Peyer's patch (tissue), 4 donors: ENCODE data around the gene PPP1CA. TPM values are rescaled to one million over a fixed set of nuclear protein-coding genes. Genes with fewer than 3 reads are reported as not detected.

Experiments
- DNase-seq, 3 donors: peaks; one replicate each; pipeline ENCODE4 v3.0.0-alpha.2; 2017 to 2019
- H3K27ac ChIP-seq, 4 donors: fragments of 200-600 bp; sonication (generic); one replicate each; pipeline ENCODE4 v1.5.1; 2016 to 2019
- H3K27me3 ChIP-seq, 2 donors: fragments of 200-600 bp; sonication (generic); one replicate each; pipeline ENCODE4 v1.5.1; 2019
- H3K36me3 ChIP-seq, 3 donors: fragments of 200-600 bp; sonication (generic); one replicate each; pipeline ENCODE4 v1.5.1; 2016 to 2019
- H3K4me1 ChIP-seq, 4 donors: fragments of 200-600 bp; sonication (generic); one replicate each; pipeline ENCODE4 v1.5.1; 2016 to 2019
- H3K4me3 ChIP-seq, 4 donors: fragments of 200-600 bp; sonication (generic); 1 replicate in 3 of 4; 2 replicates in 1 of 4; pipeline ENCODE4 v1.5.1; 2016 to 2019; ENCODE audit warnings: mild to moderate bottlenecking in 1 of 4
- H3K9me3 ChIP-seq, 4 donors: fragments of 200-600 bp; sonication (generic); one replicate each; pipeline ENCODE4 v1.5.1; 2016 to 2019; ENCODE audit warnings: mild to moderate bottlenecking in 1 of 4
- CTCF ChIP-seq, 6 experiments: fragments of 450-650 bp in 4 of 6; fragments of 200-600 bp in 2 of 6; sonication (generic) in 1 of 6; IDR thresholded peaks; one replicate each; pipeline ENCODE4 v1.5.1; 2017 to 2019; ENCODE audit warnings: antibody characterized with exemption in 6 of 6, mild to moderate bottlenecking in 3 of 6, moderate library complexity in 1 of 6
- POLR2A ChIP-seq, 2 donors: fragments of 450-650 bp; IDR thresholded peaks; one replicate each; pipeline ENCODE4 v1.5.1; 2017; ENCODE audit warnings: antibody characterized with exemption in 2 of 2, mild to moderate bottlenecking in 2 of 2, moderate library complexity in 2 of 2
- small RNA-seq, 2 donors: library from RNA; depleted of rRNA; stranded (forward); fragments of <200 nt; gene quantifications; one replicate each; pipeline ENCODE3, GENCODE V24; 2016
- total RNA-seq, 4 donors: library from RNA; depleted of rRNA; stranded (reverse); fragments of >200 nt; gene quantifications; one replicate each; pipeline ENCODE4 v1.1.0, GENCODE V29; 2016

Gene PPP1CA
- total RNA-seq, 4 donors from 2014 or later: 156 to 213 (median 177) TPM

- TF ChIP-seq POLR2A (IDR thresholded peaks at IDR 0.05) (peak in 1 of 2 donors; percentile 4), CTCF (IDR thresholded peaks at IDR 0.05) (peak; percentile 75 to 95 (median 92))
- peak overlapping the region; percentile 98 to 100 (median 99) for H3K27ac ChIP-seq
- peaks cover 9 to 63% (median 49%) of the 10 kb centered on the region in 4 donors for H3K4me1 ChIP-seq
- peak in 2 of 3 donors; percentile 77 to 83 for DNase-seq
- H3K36me3 ChIP-seq: no peaks in the 10 kb centered on the region
- peak overlapping the region in 3 of 4 donors; percentile 64 to 79 (median 72) for H3K4me3 ChIP-seq
- no peaks in the 10 kb centered on the region for H3K9me3 ChIP-seq
- H3K27me3 ChIP-seq: no peaks in the 10 kb centered on the region
Measured at GRCh38 chr11:67351275-67352005, 50.2 kb downstream of the PPP1CA start.

GRCh38 chr11:67349928-67350465 is 51.7 kb downstream of the PPP1CA start:
- Histone ChIP-seq H3K27ac (peak overlapping the region in 1 of 4 donors; percentile 40), H3K4me1 (peaks cover 5 to 59% (median 37%) of the 10 kb centered on the region in 4 donors), H3K9me3 (no peaks in the 10 kb centered on the region), H3K27me3 (no peaks in the 10 kb centered on the region), H3K36me3 (no peaks in the 10 kb centered on the region), H3K4me3 (no peak overlapping the region)
- TF ChIP-seq POLR2A (IDR thresholded peaks at IDR 0.05) (no peak), CTCF (IDR thresholded peaks at IDR 0.05) (no peak)
- peak in 1 of 3 donors; percentile 41 for DNase-seq

- no peak for DNase-seq
- Histone ChIP-seq H3K27me3 (no peaks in the 10 kb centered on the region), H3K27ac (peak overlapping the region in 2 of 4 donors; percentile 40 to 44), H3K9me3 (no peaks in the 10 kb centered on the region), H3K4me1 (peaks cover 3 to 56% (median 32%) of the 10 kb centered on the region in 4 donors), H3K4me3 (no peak overlapping the region), H3K36me3 (no peaks in the 10 kb centered on the region)
- TF ChIP-seq POLR2A (IDR thresholded peaks at IDR 0.05) (no peak), CTCF (IDR thresholded peaks at IDR 0.05) (no peak)
Measured at GRCh38 chr11:67349457-67349856, 52.2 kb downstream of the PPP1CA start.

GRCh38 chr11:67349036-67349435 is 52.6 kb downstream of the PPP1CA start:
- no peaks in the 10 kb centered on the region for H3K27me3 ChIP-seq
- peaks cover 0 to 52% (median 28%) of the 10 kb centered on the region in 4 donors for H3K4me1 ChIP-seq
- peak overlapping the region in 2 of 4 donors; percentile 40 to 44 for H3K27ac ChIP-seq
- no peaks in the 10 kb centered on the region for H3K36me3 ChIP-seq
- DNase-seq: peak in 1 of 3 donors; percentile 14
- H3K9me3 ChIP-seq: no peaks in the 10 kb centered on the region
- TF ChIP-seq POLR2A (IDR thresholded peaks at IDR 0.05) (no peak), CTCF (IDR thresholded peaks at IDR 0.05) (no peak)
- H3K4me3 ChIP-seq: no peak overlapping the region

Small RNA genes within 50 kb of the gene (small RNA-seq; reads per million reads assigned to genes)
- gene RN7SKP239: 0 reads per million in 2 donors
- gene RNU6-1238P: 0 reads per million in 2 donors

Other genes with a start within 250 kb of the PPP1CA start
- 100 to 1,000 TPM; 103 to 276 (median 163) TPM for gene GRK2, start 135.4 kb downstream of the PPP1CA start, total RNA-seq
- 10 to 100 TPM; 25.4 to 97.4 (median 41.5) TPM for gene ANKRD13D, start 112.6 kb downstream of the PPP1CA start, total RNA-seq
- gene SSH3, start 98.3 kb downstream of the PPP1CA start, total RNA-seq: 100 to 1,000 TPM in 2 of 4 donors, 10 to 100 TPM in 2; 55.9 to 128 (median 99.9) TPM
- gene POLD4, start 48.3 kb downstream of the PPP1CA start, total RNA-seq: 100 to 1,000 TPM in 3 of 4 donors, 10 to 100 TPM in 1; 74.3 to 329 (median 272) TPM
- 10 to 100 TPM in 2 of 4 donors, 1 to 10 TPM in 2; 1.2 to 14.9 (median 7.5) TPM for gene CLCF1, start 28.3 kb downstream of the PPP1CA start, total RNA-seq
- 10 to 100 TPM; 37.0 to 73.4 (median 61.6) TPM for gene RAD9A, start 9.9 kb downstream of the PPP1CA start, total RNA-seq
- 10 to 100 TPM in 2 of 4 donors, 1 to 10 TPM in 2; 5.6 to 53.6 (median 9.3) TPM for gene TBC1D10C, start 2.2 kb upstream of the PPP1CA start, total RNA-seq
- gene CARNS1, start 13.8 kb upstream of the PPP1CA start, total RNA-seq: 1 to 10 TPM in 1 of 4 donors, under 1 TPM in 2, not detected in 1; 0.54 to 1.2 (median 0.83) TPM
- gene RPS6KB2, start 26.6 kb upstream of the PPP1CA start, total RNA-seq: 10 to 100 TPM; 58.0 to 88.3 (median 63.5) TPM
- 10 to 100 TPM; 17.3 to 56.9 (median 21.7) TPM for gene PTPRCAP, start 35.8 kb upstream of the PPP1CA start, total RNA-seq
- 100 to 1,000 TPM in 3 of 4 donors, 10 to 100 TPM in 1; 68.5 to 161 (median 138) TPM for gene CORO1B, start 41.6 kb upstream of the PPP1CA start, total RNA-seq
- not detected for gene GPR152, start 50.9 kb upstream of the PPP1CA start, total RNA-seq
- gene CABP4, start 53.5 kb upstream of the PPP1CA start, total RNA-seq: 1 to 10 TPM in 1 of 4 donors, under 1 TPM in 2, not detected in 1; 0.85 to 3.3 (median 0.94) TPM
- 100 to 1,000 TPM in 1 of 4 donors, 10 to 100 TPM in 3; 80.0 to 126 (median 86.1) TPM for gene TMEM134, start 67.4 kb upstream of the PPP1CA start, total RNA-seq
- 10 to 100 TPM; 39.9 to 75.9 (median 58.4) TPM for gene AIP, start 81.2 kb upstream of the PPP1CA start, total RNA-seq
- gene PITPNM1, start 103.5 kb upstream of the PPP1CA start, total RNA-seq: 100 to 1,000 TPM in 3 of 4 donors, 10 to 100 TPM in 1; 94.4 to 126 (median 109) TPM
- gene CDK2AP2, start 106.3 kb upstream of the PPP1CA start, total RNA-seq: 10 to 100 TPM; 60.4 to 97.7 (median 77.2) TPM
- not detected for gene CABP2, start 121.6 kb upstream of the PPP1CA start, total RNA-seq
- gene GSTP1, start 182.0 kb upstream of the PPP1CA start, total RNA-seq: 100 to 1,000 TPM; 237 to 451 (median 419) TPM
- 100 to 1,000 TPM; 297 to 532 (median 329) TPM for gene NDUFV1, start 205.1 kb upstream of the PPP1CA start, total RNA-seq
- gene NUDT8, start 228.1 kb upstream of the PPP1CA start, total RNA-seq: 10 to 100 TPM in 3 of 4 donors, 1 to 10 TPM in 1; 5.0 to 64.1 (median 45.4) TPM
- gene TBX10, start 237.9 kb upstream of the PPP1CA start, total RNA-seq: 10 to 100 TPM in 3 of 4 donors, not detected in 1; 16.9 to 82.5 (median 64.1) TPM
- gene ACY3, start 248.9 kb upstream of the PPP1CA start, total RNA-seq: 100 to 1,000 TPM in 2 of 4 donors, 10 to 100 TPM in 2; 12.4 to 176 (median 105) TPM